Measurements from ENCODE around the gene CHMP6. TPM values are rescaled to one million over a fixed set of nuclear protein-coding genes. Genes with fewer than 3 reads are reported as not detected.

CHMP6 gene
- total RNA-seq, 1 donor from 2014 or later, result 27.6 TPM

- no peak overlapping the region for H3K4me3 Mint-ChIP-seq (ENCODE audit: unreplicated experiment)
- H3K27ac Mint-ChIP-seq (ENCODE audit: unreplicated experiment), result no peak overlapping the region
- H3K4me1 Mint-ChIP-seq (ENCODE audit: low read depth), result peaks cover 22% of the 10 kb centered on the region
- H3K9me3 Mint-ChIP-seq (ENCODE audit: low read depth), result no peaks in the 10 kb centered on the region
- peak; percentile 57 for TF ChIP-seq CTCF (IDR thresholded peaks at IDR 0.05)
- no peaks in the 10 kb centered on the region for H3K27me3 Mint-ChIP-seq (ENCODE audit: low read depth)
- peak; percentile 76 for DNase-seq (ENCODE audit: low spot score)
- H3K36me3 Mint-ChIP-seq (ENCODE audit: low read depth), result no peaks in the 10 kb centered on the region
These were observed 20.6 kb upstream of the CHMP6 start for GRCh38 chr17:80970762-80971703.

- H3K9me3 Mint-ChIP-seq (ENCODE audit: low read depth), result no peaks in the 10 kb centered on the region
- H3K4me3 Mint-ChIP-seq (ENCODE audit: unreplicated experiment), result no peak overlapping the region
- H3K4me1 Mint-ChIP-seq (ENCODE audit: low read depth), result peaks cover 22% of the 10 kb centered on the region
- no peak for TF ChIP-seq CTCF (IDR thresholded peaks at IDR 0.05)
- H3K27ac Mint-ChIP-seq (ENCODE audit: unreplicated experiment), result no peak overlapping the region
- DNase-seq (ENCODE audit: low spot score), result peak; percentile 86
- no peaks in the 10 kb centered on the region for H3K27me3 Mint-ChIP-seq (ENCODE audit: low read depth)
- H3K36me3 Mint-ChIP-seq (ENCODE audit: low read depth), result no peaks in the 10 kb centered on the region
These were observed 19.8 kb upstream of the CHMP6 start for GRCh38 chr17:80971704-80972304.

- no peak for TF ChIP-seq CTCF (IDR thresholded peaks at IDR 0.05)
- H3K27ac Mint-ChIP-seq (ENCODE audit: unreplicated experiment), result no peak overlapping the region
- DNase-seq (ENCODE audit: low spot score), result no peak
- no peaks in the 10 kb centered on the region for H3K27me3 Mint-ChIP-seq (ENCODE audit: low read depth)
- H3K9me3 Mint-ChIP-seq (ENCODE audit: low read depth), result no peaks in the 10 kb centered on the region
- H3K4me3 Mint-ChIP-seq (ENCODE audit: unreplicated experiment), result no peak overlapping the region
- peaks cover 16% of the 10 kb centered on the region for H3K4me1 Mint-ChIP-seq (ENCODE audit: low read depth)
- no peaks in the 10 kb centered on the region for H3K36me3 Mint-ChIP-seq (ENCODE audit: low read depth)
These were observed 14.9 kb upstream of the CHMP6 start for GRCh38 chr17:80976701-80977100.

GRCh38 chr17:80977172-80977571 lies 14.5 kb upstream of the CHMP6 start:
- peaks cover 16% of the 10 kb centered on the region for H3K4me1 Mint-ChIP-seq (ENCODE audit: low read depth)
- no peaks in the 10 kb centered on the region for H3K27me3 Mint-ChIP-seq (ENCODE audit: low read depth)
- no peaks in the 10 kb centered on the region for H3K9me3 Mint-ChIP-seq (ENCODE audit: low read depth)
- H3K27ac Mint-ChIP-seq (ENCODE audit: unreplicated experiment), result no peak overlapping the region
- no peaks in the 10 kb centered on the region for H3K36me3 Mint-ChIP-seq (ENCODE audit: low read depth)
- no peak for TF ChIP-seq CTCF (IDR thresholded peaks at IDR 0.05)
- no peak for DNase-seq (ENCODE audit: low spot score)
- H3K4me3 Mint-ChIP-seq (ENCODE audit: unreplicated experiment), result no peak overlapping the region

All from chondrocyte (in vitro differentiated cells).